HL-60 (cell line): Measurements from ENCODE around the gene RNASE8.

Experiments
- CTCF ChIP-seq: IDR thresholded peaks from one replicate; pipeline ENCODE4 v1.5.1; 2011; ENCODE audit warnings: low read length, control low read depth, inconsistent platforms; ENCODE audit not compliant: insufficient read depth
- GABPA ChIP-seq: IDR thresholded peaks from 2 replicates; pipeline ENCODE4 v1.6.1; 2012; ENCODE audit warnings: low read depth

- no peak for TF ChIP-seq GABPA
- TF ChIP-seq CTCF: no peak
These were observed 11.9 kb downstream of the RNASE8 start for GRCh38 chr14:21069388-21070082.
